ENCODE results near the gene COTL1.
A peak's percentile ranks its signal among the peaks of the same experiment; 100 is the strongest.
"Not testable (repeated sequence)": the region's sequence is repeated elsewhere in the genome, so short reads cannot be mapped to it uniquely, and the experiment has no call there.

The COTL1 gene

GRCh38 chr16:84641643-84642358, 23.9 kb upstream of the COTL1 start:
- DNase-seq, result no peak

DNA sequence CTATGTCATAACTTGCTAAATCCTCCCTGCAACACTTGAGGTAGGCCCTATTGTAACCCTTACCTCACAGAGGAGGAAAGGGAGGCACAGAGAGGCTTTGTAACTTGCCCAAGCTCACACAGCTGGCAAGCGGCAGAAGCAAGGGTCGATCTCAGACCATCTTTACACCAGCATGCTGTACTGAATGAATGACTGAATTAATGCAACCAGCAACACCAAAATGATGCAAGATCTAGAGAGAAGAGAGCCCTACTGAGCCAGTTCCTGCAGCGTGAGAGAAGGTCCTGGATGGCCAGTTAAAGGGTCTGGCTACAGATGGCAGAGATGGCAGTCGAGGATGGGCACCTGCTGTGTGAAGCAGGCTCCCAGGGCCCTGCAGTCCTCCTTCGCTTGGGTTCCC, 22.3 kb upstream of the COTL1 start:
- no peak for DNase-seq

DNA sequence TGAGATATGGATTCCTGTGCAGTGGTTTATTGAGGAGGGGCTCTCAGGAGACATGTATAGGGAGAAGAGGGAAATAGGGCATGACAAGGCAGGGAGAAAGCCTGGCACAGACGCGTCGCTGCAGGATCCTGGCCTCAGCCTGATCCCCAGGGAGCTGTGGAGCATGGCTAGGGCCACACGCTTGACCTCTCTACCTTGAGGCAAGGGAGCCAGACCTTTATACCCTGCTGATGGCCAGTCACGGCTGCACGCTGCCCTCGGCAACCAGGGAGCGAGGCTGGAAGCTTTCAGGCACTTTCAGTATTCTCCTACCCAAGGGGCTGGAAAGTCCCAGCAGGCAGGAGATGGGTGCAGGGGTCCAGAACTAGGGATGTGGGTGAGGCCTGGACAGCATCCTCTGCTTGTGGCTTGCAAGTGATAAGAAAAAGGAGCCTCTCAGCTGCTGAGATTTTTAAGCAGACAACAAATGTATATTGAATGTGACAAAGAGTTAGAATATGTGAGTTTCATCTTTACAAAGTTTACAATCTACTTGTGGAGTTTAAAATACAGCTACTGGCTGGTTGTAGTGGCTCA, 20.4 kb upstream of the COTL1 start:
- no peak for DNase-seq

- DNase-seq, result no peak
Observed at GRCh38 chr16:84637709-84638108, 19.8 kb upstream of the COTL1 start.

- DNase-seq, result no peak
Observed at GRCh38 chr16:84635702-84636101, 17.8 kb upstream of the COTL1 start.

DNA sequence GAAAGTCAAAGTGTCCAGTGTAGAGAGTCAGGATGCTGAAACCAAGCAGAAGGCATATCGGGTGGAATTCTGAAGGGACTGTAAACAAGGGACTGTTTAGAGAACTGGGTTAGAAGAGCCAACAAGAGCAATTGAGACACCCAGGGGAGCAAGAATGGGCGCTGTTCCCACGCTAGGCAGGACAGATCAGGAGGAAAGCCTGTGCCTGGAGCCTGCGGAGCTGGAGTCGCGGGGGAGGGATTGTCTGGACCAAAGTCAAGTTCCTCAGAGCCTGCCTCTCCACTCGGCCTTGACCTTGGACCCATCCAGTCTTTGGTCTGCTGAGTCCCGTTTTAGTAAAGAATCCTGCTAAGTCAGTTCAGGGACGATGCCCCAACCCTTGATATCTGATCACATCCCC, 15.7 kb upstream of the COTL1 start:
- DNase-seq, result no peak

DNA sequence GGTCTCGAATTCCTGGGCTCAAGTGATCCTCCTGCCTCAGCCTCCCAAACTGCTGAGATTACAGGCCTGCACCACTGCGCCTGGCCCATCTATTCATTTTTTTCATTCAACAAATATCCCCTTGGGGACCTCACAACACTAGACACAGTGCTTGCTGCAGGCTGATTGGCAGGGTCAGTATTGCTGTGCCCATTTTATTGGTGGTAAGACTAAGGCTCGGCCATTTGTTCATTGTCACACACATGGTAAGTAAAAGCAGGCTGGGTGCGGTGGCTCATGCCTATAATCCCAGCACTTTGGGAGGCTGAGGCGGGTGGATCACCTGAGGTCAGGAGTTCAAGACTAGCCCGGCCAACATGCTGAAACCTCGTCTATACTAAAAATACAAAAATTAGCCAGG, 15.0 kb upstream of the COTL1 start:
- DNase-seq, result not testable (repeated sequence)

- DNase-seq, result no peak
Observed at GRCh38 chr16:84631886-84632285, 14.0 kb upstream of the COTL1 start.

GRCh38 chr16:84631153-84631466, 13.2 kb upstream of the COTL1 start:
- no peak for DNase-seq

GRCh38 chr16:84630446-84631152, 12.7 kb upstream of the COTL1 start:
- DNase-seq, result no peak

DNA sequence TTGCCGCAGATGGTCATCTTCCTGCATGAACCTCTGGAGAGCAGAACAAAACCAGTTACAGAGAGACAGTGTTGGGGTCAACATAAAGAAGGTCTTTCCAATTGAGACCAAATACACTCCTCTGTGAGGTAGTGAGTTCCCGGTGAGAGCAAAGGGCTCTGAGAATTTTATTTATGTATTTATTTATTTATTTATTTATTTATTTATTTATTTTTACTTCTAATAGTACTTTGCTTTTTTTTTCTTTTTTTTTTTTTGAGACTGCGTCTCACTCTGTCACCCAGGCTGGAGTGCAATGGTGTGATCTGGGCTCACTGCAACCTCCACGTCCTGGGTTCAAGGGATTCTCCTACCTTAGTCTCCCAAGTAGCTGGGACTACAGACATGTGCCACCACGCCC, 12.1 kb upstream of the COTL1 start:
- DNase-seq, result no peak

- no peak for DNase-seq
Observed at GRCh38 chr16:84629580-84629979, 11.7 kb upstream of the COTL1 start.

DNA sequence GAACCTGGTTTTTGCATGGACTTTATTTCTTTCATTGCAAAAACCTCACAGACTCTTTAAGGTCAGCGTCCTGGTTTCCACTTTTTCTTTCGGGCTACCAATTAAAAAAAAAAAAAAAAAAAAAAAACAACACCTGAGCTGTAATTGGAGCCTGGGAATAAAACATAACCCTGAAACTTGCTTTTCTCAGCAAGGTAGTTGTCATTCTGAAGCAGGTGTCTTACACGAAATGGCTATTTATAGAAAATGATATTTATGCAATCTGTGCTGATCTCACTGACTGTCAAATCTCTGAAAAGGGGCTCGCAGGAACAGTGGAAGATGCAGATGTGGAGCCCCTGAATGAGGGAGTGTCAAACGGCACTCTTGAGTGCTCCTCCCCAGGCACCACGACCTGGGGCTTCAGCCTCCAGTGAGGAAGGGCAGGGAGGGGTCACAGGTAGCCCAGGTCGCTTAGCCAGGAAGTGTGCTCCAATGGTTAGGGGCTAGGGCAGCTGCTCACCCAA, 10.4 kb upstream of the COTL1 start:
- no peak for DNase-seq

- no peak for DNase-seq
Observed at GRCh38 chr16:84625556-84625955, 7.7 kb upstream of the COTL1 start.

GRCh38 chr16:84620913-84621312, 3.0 kb upstream of the COTL1 start:
- not testable (repeated sequence) for DNase-seq

GRCh38 chr16:84618581-84619460, 943 bp upstream of the COTL1 start:
- DNase-seq, result peak; percentile 98

DNA sequence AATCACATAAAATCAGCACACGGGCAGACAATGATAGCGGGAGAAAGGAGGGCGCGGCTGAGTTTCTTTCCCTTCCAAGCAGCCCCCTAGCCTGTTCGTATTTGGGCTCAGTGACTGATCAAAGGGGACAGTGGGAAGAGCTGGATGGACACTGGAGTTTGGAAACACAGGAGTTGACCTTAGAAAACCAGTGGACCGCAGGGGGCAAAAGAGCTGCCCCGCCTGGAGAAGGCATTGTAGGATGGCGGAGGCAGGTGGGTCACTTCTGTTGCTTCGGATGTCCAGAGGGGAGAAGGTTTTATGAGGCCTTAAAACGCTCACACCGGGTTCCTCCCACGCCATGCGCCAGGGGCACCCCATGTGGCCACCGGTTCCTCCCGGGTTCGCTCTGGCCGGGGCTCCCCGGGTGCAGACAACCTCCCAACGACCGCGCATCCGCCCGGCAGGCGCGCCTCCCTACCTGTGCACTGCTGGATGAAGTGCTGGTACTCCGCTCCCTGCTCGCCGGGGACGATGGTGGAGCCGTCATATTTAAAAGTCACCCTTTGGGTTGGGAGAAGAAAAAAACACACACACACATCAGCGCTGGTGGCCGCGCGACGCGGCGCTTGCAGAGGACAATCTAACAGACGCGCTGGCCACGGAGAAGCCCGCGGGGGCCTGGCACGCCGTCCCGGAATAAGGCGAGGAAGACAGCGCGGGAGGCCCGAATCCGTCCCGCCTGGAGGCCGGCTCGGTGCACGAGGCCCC, 662 bp downstream of the COTL1 start:
- DNase-seq, result peak; percentile 28

- peak; percentile 21 for DNase-seq
Observed at GRCh38 chr16:84616515-84616914, 1.4 kb downstream of the COTL1 start.

DNA sequence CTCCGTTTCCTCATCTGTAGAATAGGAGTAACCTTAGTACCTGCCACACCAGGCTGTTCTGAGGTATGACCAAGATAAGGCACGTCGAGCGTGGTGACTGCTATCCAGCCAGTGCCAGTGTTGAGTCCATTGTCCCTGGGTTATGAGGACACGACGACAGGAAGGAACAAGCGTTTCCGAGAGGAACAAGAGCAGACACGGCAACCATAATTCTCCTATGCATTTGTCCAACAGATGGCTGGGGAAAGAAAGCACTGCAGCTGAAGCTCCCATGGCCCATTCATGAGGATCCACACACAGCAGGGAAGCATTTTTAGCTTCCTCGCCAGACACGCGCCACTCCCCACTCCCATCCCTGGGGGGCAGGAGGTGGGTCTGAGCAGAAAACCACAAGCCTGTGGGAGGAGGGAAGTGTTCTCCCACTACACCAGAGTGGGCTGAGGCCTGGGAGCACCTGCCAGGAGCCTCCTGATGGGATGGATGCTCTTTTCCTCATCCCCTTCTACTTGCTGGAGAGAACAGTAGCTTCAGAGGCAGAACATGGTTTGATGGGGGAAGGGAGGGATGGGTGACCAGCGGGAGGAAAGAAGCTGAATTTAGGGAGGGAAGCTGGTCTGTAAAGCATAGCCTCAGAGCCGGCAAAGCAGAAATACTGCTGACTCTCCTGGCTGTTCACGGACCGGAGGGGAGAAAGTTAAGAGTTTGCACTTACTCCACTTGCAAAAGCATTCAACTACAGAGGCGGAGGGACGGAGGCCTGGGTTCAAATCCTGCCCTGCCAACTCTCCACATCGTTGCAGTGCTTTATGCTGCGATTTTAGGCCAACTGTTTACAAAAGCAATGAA, 2.7 kb downstream of the COTL1 start:
- DNase-seq, result no peak

DNA sequence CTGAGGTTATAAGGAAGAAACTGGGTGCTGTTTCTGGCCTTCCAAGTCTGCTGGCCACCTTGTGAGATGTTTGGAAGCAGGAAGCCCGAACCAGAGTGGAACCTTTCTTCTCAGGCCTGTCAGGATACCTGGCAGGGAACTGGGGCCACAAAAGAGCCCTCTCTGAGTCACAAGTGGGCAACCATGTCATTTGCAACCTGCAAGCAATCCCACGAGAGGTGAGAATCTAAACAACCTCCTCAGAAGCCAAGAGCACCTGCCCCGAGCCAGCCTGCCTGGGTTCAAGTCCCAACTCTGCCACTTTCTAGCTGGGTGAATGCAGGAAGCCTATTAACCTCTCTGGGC, 3.3 kb downstream of the COTL1 start:
- no peak for DNase-seq

DNA sequence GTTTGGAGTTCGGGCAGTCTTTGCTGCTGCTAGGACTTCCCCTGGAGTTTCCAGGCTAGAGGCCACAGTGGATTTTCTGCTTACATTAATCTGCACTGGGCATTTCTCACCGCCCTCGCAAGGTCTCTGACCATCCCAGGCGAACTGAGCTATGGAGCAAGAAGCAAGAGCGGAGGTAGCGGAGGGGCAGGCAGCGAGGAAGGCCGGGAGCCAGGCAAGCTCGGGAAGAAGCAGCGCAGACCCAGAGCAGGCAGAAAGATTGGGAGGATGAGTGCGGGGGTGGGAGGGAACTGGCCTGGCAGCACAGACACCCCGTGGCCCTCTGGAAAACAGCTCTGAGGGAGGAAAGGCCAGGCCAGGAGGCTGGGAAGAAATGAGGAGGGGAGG, 3.8 kb downstream of the COTL1 start:
- no peak for DNase-seq
